ENCODE results near the gene ARRB2.

The ARRB2 gene

GRCh38 chr17:4703330-4703691, 7.1 kb upstream of the ARRB2 start:
- TF ChIP-seq CTCF (IDR thresholded peaks at IDR 0.05; ENCODE audit: low read depth, low read length): no peak
- H3K4me3 ChIP-seq (ENCODE audit: low read depth, low read length): peak overlapping the region; percentile 98

GRCh38 chr17:4704574-4704907, 5.9 kb upstream of the ARRB2 start:
- H3K4me3 ChIP-seq (ENCODE audit: low read depth, low read length): peak overlapping the region; percentile 98

GRCh38 chr17:4704991-4705390, 5.4 kb upstream of the ARRB2 start:
- no peak overlapping the region for H3K4me3 ChIP-seq (ENCODE audit: low read depth, low read length)
- no peak for TF ChIP-seq CTCF (IDR thresholded peaks at IDR 0.05; ENCODE audit: low read depth, low read length)

GRCh38 chr17:4706121-4706520, 4.3 kb upstream of the ARRB2 start:
- TF ChIP-seq CTCF (IDR thresholded peaks at IDR 0.05; ENCODE audit: low read depth, low read length): no peak

GRCh38 chr17:4708436-4708835, 2.0 kb upstream of the ARRB2 start:
- TF ChIP-seq CTCF (IDR thresholded peaks at IDR 0.05; ENCODE audit: low read depth, low read length): no peak
- no peak overlapping the region for H3K4me3 ChIP-seq (ENCODE audit: low read depth, low read length)

More at GRCh38 chr17:4706121-4706520, 4.3 kb upstream of the ARRB2 start:
- H3K4me3 ChIP-seq (ENCODE audit: low read depth, low read length): no peak overlapping the region

- H3K4me3 ChIP-seq (ENCODE audit: low read depth, low read length): peak overlapping the region; percentile 66
- TF ChIP-seq CTCF (IDR thresholded peaks at IDR 0.05; ENCODE audit: low read depth, low read length): no peak
Measured at GRCh38 chr17:4710693-4711634, 532 bp downstream of the ARRB2 start.

GRCh38 chr17:4711661-4712181, 1.3 kb downstream of the ARRB2 start:
- H3K4me3 ChIP-seq (ENCODE audit: low read depth, low read length): no peak overlapping the region
- no peak for TF ChIP-seq CTCF (IDR thresholded peaks at IDR 0.05; ENCODE audit: low read depth, low read length)
